T-helper 2 cell (primary cell): Measurements from ENCODE around the gene LITAFD.
A peak's percentile ranks its signal among the peaks of the same experiment; 100 is the strongest.

ENCODE experiments used
- DNase-seq, 5 experiments: peaks; one replicate each; pipeline versions ENCODE4 v3.0.0 to v3.0.0-alpha.2; 2012 to 2022

The LITAFD gene

GRCh38 chr16:8920645-8921346 lies 38.6 kb downstream of the LITAFD start:
- peak in 1 of 5 experiments; percentile 22 for DNase-seq

DNA sequence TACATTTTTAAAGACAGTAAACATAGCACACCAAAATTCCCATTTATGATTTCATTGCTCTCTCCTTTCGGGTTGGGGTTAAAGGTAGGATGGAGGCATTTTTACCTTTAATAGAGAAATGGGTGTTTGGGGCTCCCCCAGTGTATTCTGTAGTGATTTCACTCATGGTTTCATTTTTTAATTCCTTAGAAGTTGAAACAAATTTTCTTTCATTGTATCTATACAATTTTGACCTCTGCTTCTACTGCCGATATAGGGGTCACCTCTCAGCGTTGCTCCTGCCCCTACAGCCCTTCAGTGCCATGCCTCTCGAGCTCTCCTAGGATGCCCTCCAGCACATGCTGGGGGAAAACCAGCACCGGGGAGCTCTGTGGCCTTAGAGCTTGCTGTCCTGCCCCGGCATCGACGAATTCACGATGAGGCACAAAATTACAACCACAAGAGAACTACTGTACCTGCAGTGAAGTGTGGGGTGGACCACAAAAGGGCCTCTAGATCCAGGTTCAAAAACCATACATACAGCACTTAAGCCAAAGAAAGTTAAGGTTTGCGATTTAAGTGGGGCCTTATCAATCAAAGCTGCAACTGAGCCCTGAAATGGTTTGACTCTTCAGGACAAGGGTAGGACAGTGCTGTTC lies 39.3 kb downstream of the LITAFD start:
- DNase-seq, result peak in 1 of 5 experiments; percentile 47

DNA sequence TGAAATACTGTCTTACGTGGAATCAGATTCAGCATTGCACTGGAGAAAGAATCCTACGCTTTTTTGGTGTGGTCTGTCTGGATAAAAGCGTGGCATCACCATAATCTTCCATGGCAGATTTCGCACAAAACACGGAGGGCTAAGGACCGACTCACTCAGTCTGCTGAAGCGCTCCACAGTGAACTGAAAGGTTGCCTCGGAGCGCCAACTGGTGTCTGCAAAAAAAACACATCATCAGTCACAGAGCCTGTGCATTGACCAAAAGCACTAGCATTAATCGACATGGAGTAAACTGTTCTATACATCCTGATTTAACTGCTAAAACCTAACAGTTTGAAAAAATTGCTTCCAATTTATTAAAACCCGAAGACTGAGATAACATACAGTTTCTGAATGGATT lies 41.0 kb downstream of the LITAFD start:
- no peak for DNase-seq

DNA sequence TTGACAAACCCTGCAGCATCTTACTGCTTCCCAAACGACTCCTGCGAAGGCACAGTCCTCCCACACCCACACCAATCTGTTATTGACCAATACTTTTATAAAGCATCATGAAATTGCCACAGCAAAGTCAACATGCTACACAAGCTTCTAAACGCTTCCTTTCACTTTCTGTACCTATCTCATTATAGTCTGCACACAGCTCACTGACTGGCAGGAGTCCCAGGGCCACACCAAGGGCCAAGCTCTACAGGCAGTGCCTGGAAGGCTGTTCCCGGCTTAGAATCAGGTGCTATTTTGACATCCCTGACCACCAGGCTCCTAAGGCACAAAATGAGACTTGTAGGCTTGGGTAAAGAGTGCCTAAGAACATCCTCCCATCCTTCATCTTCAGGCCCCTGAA lies 42.1 kb downstream of the LITAFD start:
- peak in 1 of 5 experiments; percentile 22 for DNase-seq

DNA sequence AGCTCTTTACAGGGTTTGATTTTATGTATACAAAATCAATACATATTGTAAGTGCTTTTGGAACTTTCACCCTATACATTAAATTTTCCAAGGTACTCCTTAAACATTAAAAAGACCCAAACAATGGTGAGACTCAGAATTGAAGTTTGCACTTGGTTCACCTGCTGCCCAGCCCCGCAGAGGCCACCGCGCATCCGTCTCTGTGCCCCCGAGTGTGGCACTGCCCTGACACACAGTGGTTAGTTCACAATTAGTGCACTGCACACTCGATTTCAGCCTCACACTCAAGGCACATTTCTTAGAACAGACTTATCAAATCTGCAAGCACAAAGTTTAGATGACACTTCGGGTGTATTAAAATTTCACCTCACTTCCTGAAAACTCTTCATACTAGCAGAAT lies 43.3 kb downstream of the LITAFD start:
- no peak for DNase-seq

GRCh38 chr16:8926827-8927226 lies 44.7 kb downstream of the LITAFD start:
- DNase-seq, result no peak

- DNase-seq, result peak in 1 of 5 experiments; percentile 10
Observed at GRCh38 chr16:8928467-8928957, 46.4 kb downstream of the LITAFD start.

GRCh38 chr16:8929086-8929748 lies 47.1 kb downstream of the LITAFD start:
- no peak for DNase-seq

DNA sequence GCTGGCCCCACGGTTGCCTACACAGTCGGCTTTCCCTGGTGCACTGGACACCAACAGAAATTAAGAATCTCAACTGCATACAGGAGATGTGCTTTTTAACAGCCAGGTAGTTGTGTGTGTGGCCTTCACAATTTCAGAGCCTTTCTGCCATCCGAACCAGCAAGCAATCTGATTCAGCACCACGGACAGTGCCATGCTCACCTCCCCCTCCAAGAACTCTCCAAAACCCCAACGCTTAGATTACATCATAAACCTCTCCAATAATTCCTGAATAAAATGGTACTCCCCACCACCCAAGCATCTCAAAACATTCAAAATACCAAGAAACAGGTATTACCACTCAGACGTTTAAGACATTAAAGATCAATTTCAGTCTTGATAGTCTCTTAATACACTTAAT lies 49.7 kb downstream of the LITAFD start:
- peak in 3 of 5 experiments; percentile 22 to 56 (median 41) for DNase-seq

DNA sequence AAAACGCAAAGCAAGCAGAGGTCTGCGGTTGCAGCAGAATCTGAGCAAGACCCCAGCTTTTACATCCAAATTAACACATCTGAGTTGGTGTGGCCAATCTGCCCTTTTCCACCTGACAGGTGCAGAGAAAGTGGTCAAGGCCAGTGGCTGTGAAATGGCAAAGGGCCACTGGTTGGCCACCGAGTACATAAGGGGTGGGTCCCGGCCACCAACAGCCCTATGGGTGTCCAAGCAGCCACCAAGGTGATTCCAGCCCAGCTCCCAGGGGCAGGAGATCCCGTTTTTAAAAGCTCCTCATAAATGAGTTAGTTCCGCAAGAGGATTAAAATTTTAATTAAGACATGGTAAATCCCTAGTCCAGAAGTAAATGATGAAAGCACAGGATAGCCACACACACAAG lies 52.5 kb downstream of the LITAFD start:
- no peak for DNase-seq
